IMR-90 (cell line): ENCODE measurements around the gene CEACAM1. TPM values are rescaled to one million over a fixed set of nuclear protein-coding genes. Genes with fewer than 3 reads are reported as not detected.

ENCODE experiments used
- ATAC-seq: fragments of 200-7000 bp; cut with Tn5 transposase; 2 replicates; pipeline ENCODE4 v1.9.1; 2020; ENCODE audit warnings: low read depth, mild to moderate bottlenecking, moderate library complexity
- BruUV-seq: library from RNA; stranded (reverse); fragments of 400-500 nt; replicated peaks from 2 replicates; lab custom pipeline; 2021; lab: Mats Ljungman, UMichigan
- CTCF ChIA-PET: fragments of 300-600 bp; formaldehyde crosslinking; extraction: SDS; loops from one replicate; lab custom pipeline; 2021; ENCODE audit warnings: antibody characterized with exemption; lab: Yijun Ruan, JAX
- POLR2A ChIA-PET: fragments of 300-600 bp; sonication (Branson Sonifier 250); formaldehyde crosslinking; loops from one replicate; lab custom pipeline; 2022; ENCODE audit warnings: antibody characterized with exemption; ENCODE audit not compliant: unreplicated experiment; lab: Charles Lee
- DNase-seq: peaks from one replicate; pipeline ENCODE4 v3.0.0; 2013
- H2AFZ ChIP-seq: replicated peaks from 2 replicates; pipeline ENCODE3; 2013; ENCODE audit warnings: low read length, mild to moderate bottlenecking; ENCODE audit not compliant: poor library complexity
- H2AK5ac ChIP-seq: 2 replicates; pipeline ENCODE4 v1.6.1; 2013; ENCODE audit warnings: low read depth, low read length, inconsistent platforms
- H2AK9ac ChIP-seq: replicated peaks from 2 replicates; pipeline ENCODE3; 2013; ENCODE audit warnings: mild to moderate bottlenecking, low read depth, low read length, moderate library complexity; ENCODE audit not compliant: poor library complexity
- H2BK120ac ChIP-seq: 2 replicates; pipeline ENCODE4 v1.6.1; 2013; ENCODE audit warnings: low read depth, low read length, inconsistent platforms
- H2BK15ac ChIP-seq: 3 replicates; pipeline ENCODE4 v1.6.1; 2013; ENCODE audit warnings: low read depth, low read length, inconsistent platforms
- H2BK20ac ChIP-seq: 2 replicates; pipeline ENCODE4 v1.6.1; 2013; ENCODE audit warnings: low read depth, mild to moderate bottlenecking, inconsistent platforms, low read length, moderate library complexity
- H2BK5ac ChIP-seq: 2 replicates; pipeline ENCODE4 v1.6.1; 2013; ENCODE audit warnings: mild to moderate bottlenecking, low read depth, low read length, inconsistent platforms; ENCODE audit not compliant: poor library complexity, severe bottlenecking
- H3K14ac ChIP-seq: replicated peaks from 2 replicates; pipeline ENCODE4 v1.6.1; 2013; ENCODE audit warnings: low read depth, low read length, inconsistent platforms
- H3K18ac ChIP-seq: 2 replicates; pipeline ENCODE4 v1.6.1; 2013; ENCODE audit warnings: low read depth, low read length, control low read depth
- H3K23ac ChIP-seq: 2 replicates; pipeline ENCODE4 v1.6.1; 2013; ENCODE audit warnings: low read depth, low read length, inconsistent platforms
- H3K27ac ChIP-seq: 2 replicates; pipeline ENCODE4 v1.5.1; 2013; ENCODE audit warnings: mild to moderate bottlenecking, control low read depth, low read length; ENCODE audit not compliant: insufficient read depth
- H3K27me3 ChIP-seq: 2 replicates; pipeline ENCODE4 v1.6.1; 2013; ENCODE audit warnings: low read length; ENCODE audit not compliant: control insufficient read depth, insufficient read depth
- H3K36me3 ChIP-seq: 2 replicates; pipeline ENCODE4 v1.6.1; 2013; ENCODE audit warnings: low read length, mixed read lengths; ENCODE audit not compliant: control insufficient read depth, insufficient read depth
- H3K4ac ChIP-seq: 2 replicates; pipeline ENCODE4 v1.6.1; 2013; ENCODE audit warnings: low read depth, low read length, inconsistent platforms
- H3K4me1 ChIP-seq: 2 replicates; pipeline ENCODE4 v1.6.1; 2013; ENCODE audit warnings: low read length, mixed read lengths; ENCODE audit not compliant: control insufficient read depth, insufficient read depth
- H3K4me2 ChIP-seq: 2 replicates; pipeline ENCODE4 v1.6.1; 2013; ENCODE audit warnings: low read depth, mild to moderate bottlenecking, control low read depth, low read length, moderate library complexity
- H3K4me3 ChIP-seq: 2 replicates; pipeline ENCODE4 v1.5.1; 2013; ENCODE audit warnings: low read depth, mild to moderate bottlenecking, control low read depth, low read length, moderate library complexity; ENCODE audit not compliant: insufficient read depth
- H3K56ac ChIP-seq: 2 replicates; pipeline ENCODE4 v1.6.1; 2013; ENCODE audit warnings: low read length, inconsistent platforms; ENCODE audit not compliant: insufficient read depth; ENCODE audit errors: extremely low read depth
- H3K79me1 ChIP-seq, 2 experiments: 2 replicates each; pipeline ENCODE4 v1.6.1; 2013; ENCODE audit warnings: low read length in 2 of 2, inconsistent platforms in 1 of 2, low read depth in 1 of 2
- H3K9ac ChIP-seq: 2 replicates; pipeline ENCODE4 v1.6.1; 2013; ENCODE audit warnings: low read depth, low read length, control low read depth
- H3K9me1 ChIP-seq: 2 replicates; pipeline ENCODE4 v1.6.1; 2013; ENCODE audit warnings: low read length, inconsistent platforms; ENCODE audit not compliant: insufficient read depth
- H3K9me3 ChIP-seq: 2 replicates; pipeline ENCODE4 v1.6.1; 2013; ENCODE audit warnings: low read length; ENCODE audit not compliant: control insufficient read depth, insufficient read depth
- H4K20me1 ChIP-seq: 2 replicates; pipeline ENCODE4 v1.6.1; 2013; ENCODE audit warnings: low read length, inconsistent platforms; ENCODE audit not compliant: insufficient read depth
- H4K5ac ChIP-seq: 2 replicates; pipeline ENCODE4 v1.6.1; 2013; ENCODE audit warnings: mild to moderate bottlenecking, low read depth, low read length, control low read depth
- H4K8ac ChIP-seq, 2 experiments: 2 replicates each; pipeline ENCODE4 v1.6.1; 2013; ENCODE audit warnings: low read depth in 2 of 2, low read length in 2 of 2, control low read depth in 1 of 2, inconsistent platforms in 1 of 2
- H4K91ac ChIP-seq: 2 replicates; pipeline ENCODE4 v1.6.1; 2013; ENCODE audit warnings: low read depth, low read length, inconsistent platforms; ENCODE audit not compliant: insufficient read depth
- CEBPB ChIP-seq: IDR thresholded peaks from 2 replicates; pipeline ENCODE4 v1.6.1; 2012; ENCODE audit warnings: low read depth, low read length, improper control_type of control experiment
- FOS ChIP-seq: fragments of 150-350 bp; IDR thresholded peaks from 2 replicates; pipeline ENCODE4 v1.6.1; 2016; ENCODE audit warnings: low read depth, low read length
- MAFK ChIP-seq: IDR thresholded peaks from 2 replicates; pipeline ENCODE4 v1.6.1; 2012; ENCODE audit warnings: low read depth, low read length, improper control_type of control experiment
- MXI1 ChIP-seq: IDR thresholded peaks from 2 replicates; pipeline ENCODE4 v1.6.1; 2012; ENCODE audit warnings: low read depth, mild to moderate bottlenecking, low read length, moderate library complexity, borderline replicate concordance
- RCOR1 ChIP-seq: IDR thresholded peaks from 2 replicates; pipeline ENCODE4 v1.6.1; 2012; ENCODE audit warnings: mild to moderate bottlenecking, low read length, improper control_type of control experiment; ENCODE audit not compliant: insufficient replicate concordance
- RFX5 ChIP-seq: IDR thresholded peaks from 2 replicates; pipeline ENCODE4 v1.8.0; 2012; ENCODE audit warnings: low read depth, mild to moderate bottlenecking, low read length, moderate library complexity
- SMC3 ChIP-seq: fragments of 150-350 bp; IDR thresholded peaks from 2 replicates; pipeline ENCODE4 v1.6.1; 2016; ENCODE audit warnings: low read depth, mild to moderate bottlenecking, antibody characterized with exemption, low read length, moderate library complexity
- WGBS, 2 experiments: methylation state at CpG; one replicate each; pipeline versions ENCODE4 v1.1.5 to v1.1.7; 2013; ENCODE audit warnings: missing lambda C conversion rate in 2 of 2; ENCODE audit not compliant: insufficient read length in 1 of 2; ENCODE audit errors: extremely low coverage in 2 of 2; 5-methylcytosine and 5-hydroxymethylcytosine counted together
- dilution Hi-C: fragments of 300-500 bp; cut with HindIII; formaldehyde crosslinking; loops from one replicate; pipeline ENCODE4 v1.14.3; 2018; ENCODE audit warnings: low sequenced_read_pairs; ENCODE audit not compliant: unreplicated experiment
- in situ Hi-C: fragments of 300-500 bp; cut with MboI; formaldehyde crosslinking; loops from 3 replicates; pipeline ENCODE4 v1.14.3; 2019; ENCODE audit warnings: low sequenced_read_pairs, inconsistent platforms, mixed read lengths
- intact Hi-C: fragments of 100-400 bp; cut with micrococcal nuclease; formaldehyde crosslinking; loops from 2 replicates; pipeline ENCODE4 v1.10.0; 2022
- polyA plus RNA-seq, 3 experiments: library from polyadenylated mRNA; depleted of rRNA; stranded (reverse); fragments of >200 nt; gene quantifications; 2 replicates each; pipeline ENCODE4 v1.2.3, GENCODE V29; 2012; ENCODE audit warnings: low replicate concordance in 1 of 3
- total RNA-seq: library from RNA; depleted of rRNA; stranded (reverse); fragments of >200 nt; gene quantifications from 2 replicates; pipeline ENCODE4 v1.2.3, GENCODE V29; 2012
- TF ChIP-seq, protein P1 (sequence below): fragments of 150-350 bp; IDR thresholded peaks from 2 replicates; pipeline ENCODE4 v1.6.1; 2016; ENCODE audit warnings: low read depth, mild to moderate bottlenecking, low read length, moderate library complexity, borderline replicate concordance

The CEACAM1 gene
- total and polyA plus RNA-seq, 2 of the 4 experiments (the other 2 are of a cell fraction) = not detected

DNA sequence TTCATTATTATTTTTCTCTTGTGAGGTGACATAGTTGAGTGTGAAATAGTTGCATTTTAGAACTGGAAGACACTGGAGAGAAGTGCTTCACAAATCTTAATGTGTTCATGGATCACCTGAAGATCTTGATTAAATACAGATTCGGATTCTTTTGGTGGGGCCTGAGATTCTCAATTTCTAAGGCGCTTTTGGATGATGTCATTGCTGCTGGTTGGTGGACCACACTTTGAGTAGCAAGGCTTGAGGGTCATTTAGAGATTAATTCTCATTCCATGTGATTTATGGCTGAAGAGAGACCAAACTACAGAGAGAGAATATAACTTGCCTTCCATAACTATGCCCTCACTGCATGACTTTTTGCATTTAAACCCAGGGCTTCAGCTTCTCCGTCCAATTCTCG is 39.3 kb upstream of the CEACAM1 start:
- CTCF ChIA-PET = no interaction called here
- no peaks in the 10 kb centered on the region for H3K9me1 ChIP-seq

More for the DNA sequence above, 39.3 kb upstream of the CEACAM1 start:
- no TSS peak for BruUV-seq
- H3K4me2 ChIP-seq = no peak overlapping the region
- H3K27me3 ChIP-seq = peaks cover 24% of the 10 kb centered on the region
- H2AFZ ChIP-seq = no peak overlapping the region
- intact Hi-C loops = no loop called here
- H2BK5ac ChIP-seq = no peak overlapping the region
- no peak overlapping the region for H4K91ac ChIP-seq
- H4K5ac ChIP-seq = no peak overlapping the region
- H3K4me1 ChIP-seq = no peaks in the 10 kb centered on the region
- POLR2A ChIA-PET = no interaction called here
- H3K9ac ChIP-seq = no peak overlapping the region
- H2BK15ac ChIP-seq = no peak overlapping the region
- no peak overlapping the region for H2BK20ac ChIP-seq
- no peaks in the 10 kb centered on the region for H3K36me3 ChIP-seq
- H3K27ac ChIP-seq = no peak overlapping the region
- 76% methylated on average over 2 of the region's 4 CpGs; no CpG with 5 or more reads in 1 of the 2 experiments for WGBS, 2 experiments
- in situ Hi-C loops = no loop called here
- H3K56ac ChIP-seq = no peak overlapping the region
- no peaks in the 10 kb centered on the region; the same call in 1 of the 2 replicates for H4K20me1 ChIP-seq
- dilution Hi-C loops = no loop called here
- no peak overlapping the region for H2AK5ac ChIP-seq
- no peak overlapping the region for H4K8ac ChIP-seq
- no peak overlapping the region for H2AK9ac ChIP-seq
- TF ChIP-seq CEBPB = no peak
- TF ChIP-seq SMC3 = no peak
- no peak for TF ChIP-seq FOS
- TF ChIP-seq, protein P1, sequence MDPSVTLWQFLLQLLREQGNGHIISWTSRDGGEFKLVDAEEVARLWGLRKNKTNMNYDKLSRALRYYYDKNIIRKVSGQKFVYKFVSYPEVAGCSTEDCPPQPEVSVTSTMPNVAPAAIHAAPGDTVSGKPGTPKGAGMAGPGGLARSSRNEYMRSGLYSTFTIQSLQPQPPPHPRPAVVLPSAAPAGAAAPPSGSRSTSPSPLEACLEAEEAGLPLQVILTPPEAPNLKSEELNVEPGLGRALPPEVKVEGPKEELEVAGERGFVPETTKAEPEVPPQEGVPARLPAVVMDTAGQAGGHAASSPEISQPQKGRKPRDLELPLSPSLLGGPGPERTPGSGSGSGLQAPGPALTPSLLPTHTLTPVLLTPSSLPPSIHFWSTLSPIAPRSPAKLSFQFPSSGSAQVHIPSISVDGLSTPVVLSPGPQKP = no peak
- TF ChIP-seq MXI1 = no peak
- no peak for TF ChIP-seq RCOR1
- no peak for TF ChIP-seq MAFK
- TF ChIP-seq RFX5 = no peak
- no peak for DNase-seq
- no peak overlapping the region for H3K18ac ChIP-seq
- H3K4me3 ChIP-seq = no peak overlapping the region
- H3K79me1 ChIP-seq = no peaks in the 10 kb centered on the region
- no peak overlapping the region for H3K14ac ChIP-seq
- ATAC-seq = no peak
- no peak overlapping the region for H2BK120ac ChIP-seq
- no peak overlapping the region for H3K4ac ChIP-seq
- H3K23ac ChIP-seq = no peak overlapping the region
- no peaks in the 10 kb centered on the region for H3K9me3 ChIP-seq
